ENCODE results near the gene KDF1.

DNA sequence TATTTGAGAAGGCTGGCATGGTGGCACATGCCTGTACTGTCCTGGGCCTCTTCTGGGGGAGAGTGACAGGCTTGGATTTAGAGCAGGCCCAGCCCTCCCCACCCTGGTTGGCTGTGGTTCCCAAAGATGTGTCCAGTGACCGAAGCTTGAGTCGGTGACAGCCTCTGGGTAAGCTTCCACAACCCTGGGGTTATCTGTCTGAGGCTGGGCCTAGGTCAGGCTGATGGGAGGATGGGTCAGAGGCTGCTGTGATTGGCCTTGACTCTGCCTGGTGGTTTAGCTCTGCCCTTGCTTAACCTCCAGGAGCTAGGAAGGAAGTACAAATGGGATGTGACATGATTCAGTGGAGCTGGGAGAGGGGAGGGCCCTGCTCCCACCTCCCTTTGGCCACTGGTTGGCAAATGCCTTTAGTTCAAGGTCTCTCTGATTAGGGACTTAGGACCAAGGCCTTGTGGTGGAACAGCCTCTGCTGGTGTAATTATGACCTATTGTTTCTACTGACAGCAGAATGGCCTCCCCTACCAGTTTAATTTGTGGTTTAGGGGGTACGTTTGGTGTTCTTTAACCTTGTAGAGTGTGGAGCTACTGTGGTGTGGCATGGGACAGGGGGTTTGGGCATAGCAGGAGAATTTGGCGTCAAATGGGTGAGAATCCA is 22.1 kb downstream of the KDF1 start:
- TF ChIP-seq, protein P1, sequence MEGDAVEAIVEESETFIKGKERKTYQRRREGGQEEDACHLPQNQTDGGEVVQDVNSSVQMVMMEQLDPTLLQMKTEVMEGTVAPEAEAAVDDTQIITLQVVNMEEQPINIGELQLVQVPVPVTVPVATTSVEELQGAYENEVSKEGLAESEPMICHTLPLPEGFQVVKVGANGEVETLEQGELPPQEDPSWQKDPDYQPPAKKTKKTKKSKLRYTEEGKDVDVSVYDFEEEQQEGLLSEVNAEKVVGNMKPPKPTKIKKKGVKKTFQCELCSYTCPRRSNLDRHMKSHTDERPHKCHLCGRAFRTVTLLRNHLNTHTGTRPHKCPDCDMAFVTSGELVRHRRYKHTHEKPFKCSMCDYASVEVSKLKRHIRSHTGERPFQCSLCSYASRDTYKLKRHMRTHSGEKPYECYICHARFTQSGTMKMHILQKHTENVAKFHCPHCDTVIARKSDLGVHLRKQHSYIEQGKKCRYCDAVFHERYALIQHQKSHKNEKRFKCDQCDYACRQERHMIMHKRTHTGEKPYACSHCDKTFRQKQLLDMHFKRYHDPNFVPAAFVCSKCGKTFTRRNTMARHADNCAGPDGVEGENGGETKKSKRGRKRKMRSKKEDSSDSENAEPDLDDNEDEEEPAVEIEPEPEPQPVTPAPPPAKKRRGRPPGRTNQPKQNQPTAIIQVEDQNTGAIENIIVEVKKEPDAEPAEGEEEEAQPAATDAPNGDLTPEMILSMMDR (IDR thresholded peaks at IDR 0.05; ENCODE audit: low read depth, low read length, missing input control), result no peak
- TF ChIP-seq SP1 (IDR thresholded peaks at IDR 0.05) (peak; percentile 99), JUND (IDR thresholded peaks at IDR 0.05) (peak; percentile 70 to 92), RXRA (IDR thresholded peaks at IDR 0.05) (peak; percentile 99 to 100), YY1 (IDR thresholded peaks at IDR 0.05) (peak; percentile 87), EGR1 (IDR thresholded peaks at IDR 0.05; ENCODE audit: low read depth in 2 of 2) (peak; percentile 36 to 91), RAD21 (IDR thresholded peaks at IDR 0.05) (peak; percentile 47 to 63), TAF1 (conservative IDR thresholded peaks at IDR 0.05) (peak; percentile 82)
- TF ChIP-seq, protein P2, sequence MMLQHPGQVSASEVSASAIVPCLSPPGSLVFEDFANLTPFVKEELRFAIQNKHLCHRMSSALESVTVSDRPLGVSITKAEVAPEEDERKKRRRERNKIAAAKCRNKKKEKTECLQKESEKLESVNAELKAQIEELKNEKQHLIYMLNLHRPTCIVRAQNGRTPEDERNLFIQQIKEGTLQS (IDR thresholded peaks at IDR 0.05), result peak; percentile 58
- TF ChIP-seq, protein P3, sequence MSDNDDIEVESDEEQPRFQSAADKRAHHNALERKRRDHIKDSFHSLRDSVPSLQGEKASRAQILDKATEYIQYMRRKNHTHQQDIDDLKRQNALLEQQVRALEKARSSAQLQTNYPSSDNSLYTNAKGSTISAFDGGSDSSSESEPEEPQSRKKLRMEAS (IDR thresholded peaks at IDR 0.05), result peak; percentile 99
